HG02943 (cell line): ENCODE results near the gene USP48.
"Not testable (repeated sequence)": the region's sequence is repeated elsewhere in the genome, so short reads cannot be mapped to it uniquely, and the experiment has no call there.

Experiments used
- ATAC-seq: cut with Tn5 transposase; IDR thresholded peaks from one replicate; pipeline ENCODE4 v1.9.1; 2021; ENCODE audit warnings: mild to moderate bottlenecking, low read depth, moderate library complexity; ENCODE audit not compliant: unreplicated experiment

Gene USP48

DNA sequence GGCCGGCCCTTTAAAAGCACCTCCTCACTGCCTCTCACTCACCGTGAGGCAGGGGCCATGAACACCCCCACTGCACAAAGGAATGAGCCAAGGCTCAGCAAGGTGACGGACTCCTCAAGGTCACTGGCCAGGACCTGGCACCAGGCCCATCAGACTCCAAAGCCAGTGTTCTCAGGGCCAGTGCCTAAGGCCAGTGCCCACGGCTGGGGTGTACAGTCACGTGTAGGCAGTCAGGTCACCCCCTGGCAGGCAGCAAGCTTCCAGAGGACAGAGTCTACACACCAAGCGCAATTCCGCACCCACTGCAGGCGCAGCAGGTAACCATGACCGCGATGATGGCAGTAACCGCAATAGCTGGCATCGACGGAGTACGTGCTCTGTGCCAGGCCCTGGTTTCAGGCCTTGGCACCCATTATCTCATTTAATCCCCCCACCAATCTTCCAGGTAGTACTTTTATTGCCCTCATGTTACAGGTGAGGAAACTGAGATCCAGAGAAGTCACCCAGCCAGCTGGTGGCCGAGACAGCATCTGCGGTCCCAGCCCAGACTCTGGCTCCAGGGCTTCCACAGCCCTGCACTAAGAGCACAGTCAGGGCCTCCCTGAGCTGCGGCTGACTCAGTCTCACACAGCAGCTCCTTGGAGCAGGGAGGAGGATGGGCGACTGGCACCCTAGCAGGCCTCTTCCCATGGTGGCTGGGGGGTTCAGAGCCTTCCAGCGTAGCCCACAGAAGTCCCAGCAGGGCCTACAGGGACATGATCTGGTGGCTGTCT is 140.8 kb downstream of the USP48 start:
- no peak for ATAC-seq

GRCh38 chr1:21641537-21641936 is 141.4 kb downstream of the USP48 start:
- no peak for ATAC-seq

DNA sequence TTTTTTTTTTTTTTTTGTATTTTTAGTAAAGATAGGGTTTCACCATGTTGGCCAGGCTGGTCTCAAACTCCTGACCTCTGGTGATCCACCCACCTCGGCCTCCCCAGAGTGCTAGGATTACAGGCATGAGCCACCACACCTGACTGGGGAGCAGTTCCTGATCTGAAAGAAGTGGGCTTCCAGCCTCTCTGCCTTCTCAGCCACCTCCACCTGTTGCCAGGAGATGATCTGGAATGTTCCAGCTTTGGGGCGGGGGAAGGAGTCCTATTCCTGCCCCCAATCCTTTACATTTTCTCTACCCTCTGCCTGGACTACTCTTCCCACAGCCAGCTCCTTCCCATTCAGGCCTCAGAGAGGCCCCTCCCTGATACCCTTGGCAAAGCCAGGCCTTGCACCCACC is 141.9 kb downstream of the USP48 start:
- ATAC-seq = no peak

DNA sequence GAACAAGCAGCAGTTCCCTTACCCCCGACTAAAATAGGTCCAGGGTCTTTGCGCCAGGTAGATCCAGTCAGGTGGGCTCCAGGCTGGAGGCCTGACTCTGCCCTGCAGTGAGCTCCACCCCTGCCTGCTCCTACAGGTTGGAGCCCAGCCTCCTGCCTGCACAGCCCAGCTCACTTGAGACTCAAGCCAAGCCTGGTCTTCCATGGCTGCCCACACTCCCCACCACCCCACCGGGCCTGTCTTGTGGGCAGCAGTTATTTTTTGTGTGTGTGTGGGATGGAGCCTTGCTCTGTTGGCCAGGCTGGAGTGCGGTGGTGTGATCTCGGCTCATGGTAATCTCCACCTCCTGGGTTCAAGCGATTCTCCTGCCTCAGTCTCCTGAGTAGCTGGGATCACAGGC is 142.3 kb downstream of the USP48 start:
- no peak for ATAC-seq

DNA sequence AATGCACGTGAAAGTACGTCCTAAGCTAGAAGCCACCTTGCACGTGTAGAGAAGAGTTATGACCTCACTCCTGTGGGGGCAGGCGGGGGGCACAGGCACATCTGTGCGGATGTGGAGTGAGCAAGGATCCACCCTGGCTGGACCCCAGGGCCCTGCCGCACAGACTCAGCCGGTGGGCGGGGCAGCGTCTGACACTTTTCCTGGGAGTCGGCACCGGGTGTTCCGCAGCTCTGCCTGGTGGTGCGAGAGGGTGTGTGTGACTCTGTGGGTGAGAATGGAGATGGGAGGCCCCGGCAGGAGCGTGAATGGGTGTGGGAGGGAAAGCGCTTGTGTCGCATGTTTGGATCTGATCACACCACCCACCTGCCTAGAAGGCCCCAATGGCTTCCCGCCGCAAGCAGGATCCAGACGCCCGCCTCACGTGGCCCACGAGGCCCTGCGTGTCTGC is 143.3 kb downstream of the USP48 start:
- no peak for ATAC-seq

DNA sequence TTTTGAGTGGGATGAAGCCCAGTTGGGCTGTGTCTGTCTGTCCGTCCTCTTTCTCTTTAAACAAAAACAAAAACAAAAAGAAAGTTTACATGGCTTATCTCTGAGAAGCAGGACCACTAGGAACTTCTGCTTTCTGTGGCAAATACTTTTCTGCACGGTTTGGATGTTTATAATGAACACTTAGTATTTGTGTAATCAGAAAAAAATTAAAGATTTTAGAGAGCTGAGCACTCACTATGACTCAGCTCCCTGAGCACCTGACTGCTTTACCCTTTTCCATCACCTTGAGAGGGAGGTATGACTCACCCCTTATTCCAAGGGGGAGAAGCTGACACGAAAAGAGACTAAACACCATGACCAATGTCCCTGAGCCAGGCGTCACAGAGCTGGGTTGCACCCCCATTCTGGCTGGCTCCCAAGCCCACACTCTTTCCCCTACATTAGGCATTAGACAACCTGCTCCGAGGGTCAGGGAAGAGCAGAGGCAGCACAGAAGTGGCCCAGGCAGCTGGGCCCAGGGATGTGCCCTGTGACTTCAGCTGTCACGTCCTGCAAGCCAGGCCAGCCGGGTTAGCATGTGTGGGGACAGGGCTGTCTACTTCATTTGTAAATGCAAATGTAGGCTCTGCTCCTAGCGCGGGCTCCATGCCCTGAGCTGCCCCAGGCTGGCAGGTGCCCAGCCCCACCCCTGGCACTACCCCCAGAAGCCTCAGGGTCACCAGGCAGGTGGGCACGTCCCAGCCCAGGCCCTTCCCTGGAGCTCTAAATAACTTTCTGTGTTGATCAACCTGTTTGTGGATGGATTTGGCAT is 144.2 kb downstream of the USP48 start:
- ATAC-seq = no peak

DNA sequence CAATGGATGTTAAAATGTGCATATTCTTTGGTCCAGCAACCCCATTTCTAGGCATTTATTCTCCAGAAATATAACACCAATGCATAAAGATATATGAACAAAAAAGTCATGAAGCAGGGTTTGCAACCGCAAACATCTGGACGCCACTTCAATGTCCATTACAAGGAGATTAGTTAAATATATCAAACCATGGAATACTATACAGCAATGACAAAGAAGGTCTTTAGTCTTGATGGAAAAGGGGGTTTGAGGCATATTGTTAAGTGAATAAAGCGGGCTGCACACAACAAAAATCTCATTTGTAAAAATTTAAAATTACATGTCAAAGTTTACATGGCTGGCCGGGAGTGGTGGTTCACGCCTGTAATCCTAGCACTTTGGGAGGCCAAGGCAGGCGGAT is 145.4 kb downstream of the USP48 start:
- ATAC-seq = no peak

DNA sequence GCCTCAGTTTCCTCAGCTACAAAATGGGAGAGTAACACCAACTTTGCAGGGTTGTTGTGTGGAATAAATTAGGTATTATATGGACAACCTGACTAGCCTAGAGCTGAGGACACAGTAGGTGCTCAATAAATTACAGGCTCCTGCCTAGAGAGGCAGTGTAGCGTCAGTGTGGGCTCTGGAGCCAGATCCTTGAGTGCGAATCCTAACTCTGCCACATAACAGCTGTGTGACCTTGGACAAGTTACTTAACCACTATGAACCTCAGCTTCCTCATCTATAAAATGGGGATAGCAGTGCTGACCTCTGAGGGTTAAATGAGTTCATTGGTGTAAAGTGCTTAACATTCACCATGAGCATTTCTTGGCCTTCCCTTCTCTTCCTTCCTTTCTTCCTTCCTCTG is 146.9 kb downstream of the USP48 start:
- no peak for ATAC-seq

- no peak for ATAC-seq
Observed at GRCh38 chr1:21634806-21635535, 148.0 kb downstream of the USP48 start.

GRCh38 chr1:21633992-21634805 is 148.8 kb downstream of the USP48 start:
- ATAC-seq = no peak

DNA sequence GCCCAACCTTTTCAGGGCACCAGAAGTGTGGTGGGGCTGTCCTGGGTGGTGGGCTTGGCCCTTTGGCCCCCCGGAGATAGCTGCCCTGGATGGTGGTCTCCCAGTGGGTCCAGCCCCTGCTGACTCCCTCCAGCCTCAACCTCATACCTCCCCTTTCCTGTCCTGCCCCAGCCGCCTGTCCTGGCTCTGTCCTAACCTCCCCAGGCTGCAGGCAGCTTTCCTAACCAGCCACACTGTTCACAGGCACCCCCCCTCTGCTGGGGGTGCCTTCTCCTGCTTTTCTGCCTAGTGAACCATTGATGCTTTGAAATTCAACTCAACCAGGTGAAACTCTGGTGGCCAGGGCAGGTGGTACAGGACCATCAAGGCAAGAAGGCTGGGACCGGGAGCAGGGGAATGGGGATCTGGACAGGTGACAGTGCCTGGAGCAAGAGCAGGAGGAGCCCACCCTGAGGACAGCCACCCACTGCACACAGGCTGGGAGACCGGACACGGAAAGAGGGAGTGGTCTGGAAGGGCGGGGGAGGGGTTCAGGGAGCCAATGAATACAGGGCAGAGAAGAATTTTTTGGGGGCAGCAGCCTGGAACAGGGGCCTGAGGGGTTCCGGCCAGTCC is 149.7 kb downstream of the USP48 start:
- ATAC-seq = no peak

DNA sequence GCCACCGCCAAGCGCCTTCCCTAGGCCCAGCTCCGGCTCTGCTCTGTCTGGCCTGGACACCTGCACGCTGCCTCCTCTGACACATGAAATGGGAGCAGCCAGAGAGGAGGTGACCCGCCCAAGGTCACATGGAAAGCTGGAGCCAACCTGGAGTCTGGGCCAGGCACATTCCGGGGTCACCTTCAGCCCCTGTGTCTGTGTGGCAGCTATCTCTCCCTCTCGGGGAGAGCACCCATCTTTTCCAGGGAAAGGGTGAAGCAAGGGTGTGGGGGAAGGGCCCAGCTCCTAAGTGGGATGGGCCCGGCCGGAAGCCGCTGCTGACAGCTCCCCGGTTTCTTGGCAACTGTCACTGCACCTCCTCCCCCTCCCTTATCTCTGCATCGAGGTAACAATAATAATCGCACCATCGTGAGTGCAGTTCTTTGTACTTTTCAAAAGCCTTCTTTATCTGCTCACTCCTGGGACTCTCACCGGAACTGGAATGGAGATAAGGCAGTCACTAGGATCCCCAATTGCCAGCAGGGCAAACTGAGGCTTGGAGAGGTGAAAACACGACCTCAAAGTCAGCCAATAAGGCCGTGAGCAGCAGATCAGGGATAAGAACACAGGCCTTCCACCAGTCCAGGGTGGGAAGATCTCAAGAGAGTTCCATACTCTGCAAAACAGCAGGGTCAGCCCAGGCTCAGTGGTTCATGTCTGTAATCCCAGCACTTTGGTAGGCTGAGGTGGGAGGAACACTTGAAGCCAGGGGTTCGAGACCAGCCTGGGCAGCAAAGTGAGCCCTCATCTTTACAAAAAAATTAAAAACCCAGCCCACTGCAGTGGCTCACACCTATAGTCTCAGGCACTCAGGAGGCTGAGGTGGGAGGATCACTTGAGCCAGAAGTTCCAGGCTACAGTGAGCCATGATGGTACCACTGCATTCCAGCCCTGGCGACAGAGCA is 150.7 kb downstream of the USP48 start:
- no peak for ATAC-seq

GRCh38 chr1:21631590-21631943 is 151.4 kb downstream of the USP48 start:
- not testable (repeated sequence) for ATAC-seq

DNA sequence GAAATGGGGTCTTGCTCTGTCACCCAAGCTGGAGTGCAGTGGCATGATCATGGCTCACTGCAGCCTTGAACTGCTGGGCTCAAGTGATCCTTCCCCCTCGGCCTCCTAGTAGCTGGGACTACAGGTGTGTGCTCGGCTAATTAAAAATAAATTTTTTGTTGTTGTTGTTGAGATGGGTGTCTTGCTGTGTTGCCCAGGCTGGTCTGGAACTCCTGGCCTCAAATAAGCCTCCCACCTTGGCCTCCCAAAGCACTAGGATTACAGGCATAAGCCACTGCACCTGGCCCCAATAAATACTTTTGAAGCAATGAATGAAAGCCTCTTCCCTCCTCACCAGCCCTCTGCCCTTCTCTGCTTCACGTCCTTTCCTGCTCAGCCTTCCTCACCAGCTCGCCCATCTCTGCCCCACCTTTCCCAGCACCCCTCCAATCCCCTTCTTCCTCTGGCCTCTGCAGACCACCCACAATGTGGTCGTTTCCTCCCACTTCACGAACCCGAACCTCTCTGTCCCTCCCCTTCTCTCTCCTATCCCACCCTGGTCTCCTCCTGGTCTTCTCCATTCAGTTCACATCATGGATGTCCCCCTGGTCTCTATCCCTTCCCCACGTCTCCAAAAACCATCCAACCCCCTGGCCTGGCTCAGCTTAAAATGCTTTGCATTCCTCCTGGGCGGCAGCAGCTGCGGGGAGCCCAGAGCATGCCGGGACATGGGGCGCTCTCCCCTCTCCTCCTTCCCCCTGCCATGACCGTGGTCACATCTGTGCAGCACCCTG is 152.2 kb downstream of the USP48 start:
- no peak for ATAC-seq

- ATAC-seq = no peak
Observed at GRCh38 chr1:21629971-21630370, 153.0 kb downstream of the USP48 start.

- ATAC-seq = no peak
Observed at GRCh38 chr1:21628798-21629393, 154.1 kb downstream of the USP48 start.
